Psoas muscle (tissue), 8 donors: ENCODE measurements around the gene PGP. TPM values are rescaled to one million over a fixed set of nuclear protein-coding genes. Genes with fewer than 3 reads are reported as not detected.
A peak's percentile ranks its signal among the peaks of the same experiment; 100 is the strongest.

Source experiments
- ATAC-seq, 4 donors: fragments of 200-7000 bp; cut with Tn5 transposase; one replicate each; pipeline ENCODE4 v1.9.1; 2020; ENCODE audit warnings: moderate library complexity in 3 of 4, mild to moderate bottlenecking in 2 of 4
- DNase-seq, 2 donors: peaks; one replicate each; pipeline ENCODE4 v3.0.0-alpha.2; 2020
- H3K27ac ChIP-seq: fragments of 200-600 bp; one replicate; pipeline ENCODE4 v1.8.0; 2022
- H3K27me3 ChIP-seq, 3 donors: fragments of 200-600 bp in 1 of 3; one replicate each; pipeline versions ENCODE4 v1.6.1 to v1.8.0; 2013 to 2022; ENCODE audit warnings: low read length in 2 of 3, mild to moderate bottlenecking in 2 of 3, moderate library complexity in 1 of 3; ENCODE audit not compliant: insufficient read depth in 3 of 3
- H3K36me3 ChIP-seq, 2 donors: fragments of 200-600 bp in 1 of 2; one replicate each; pipeline versions ENCODE4 v1.6.1 to v1.8.0; 2013 to 2022; ENCODE audit warnings: low read depth in 1 of 2, mild to moderate bottlenecking in 1 of 2, moderate library complexity in 1 of 2; ENCODE audit not compliant: insufficient read depth in 1 of 2
- H3K4me1 ChIP-seq: fragments of 200-600 bp; one replicate; pipeline ENCODE4 v1.8.0; 2022
- H3K4me3 ChIP-seq: fragments of 200-600 bp; one replicate; pipeline ENCODE4 v1.8.0; 2022; ENCODE audit warnings: mild to moderate bottlenecking
- H3K9me3 ChIP-seq: fragments of 200-600 bp; one replicate; pipeline ENCODE4 v1.8.0; 2022
- CTCF ChIP-seq: fragments of 200-600 bp; IDR thresholded peaks from one replicate; pipeline ENCODE4 v1.8.0; 2022; ENCODE audit warnings: antibody characterized with exemption
- WGBS, 3 donors: extraction: QIAGEN DNeasy Blood & Tissue Kit; methylation state at CpG; one replicate each; pipeline versions ENCODE4 v1.1.6 to v1.1.7; 2013; 5-methylcytosine and 5-hydroxymethylcytosine counted together
- intact Hi-C, 2 donors: fragments of 100-400 bp; cut with DNase I; formaldehyde crosslinking; loops; one replicate each; pipeline versions ENCODE4 v1.11.0 to v1.14.2; 2022
- polyA plus RNA-seq, 3 donors: library from polyadenylated mRNA; stranded (reverse); fragments of 200-250 nt; gene quantifications; one replicate each; pipeline ENCODE4 v1.2.3, GENCODE V29; 2013
- total RNA-seq, 4 donors: library from RNA; stranded (reverse); fragmentation: NEBNext Ultra II Directional in 2 of 4; extraction: Animal tissue kit (Norgen Biotek cat#: 25700) in 2 of 4; gene quantifications; one replicate each; pipeline versions ENCODE4 v1.2.1 to v1.2.4, GENCODE V29; 2021 to 2023
- donor health status: healthy with polysubstance abuse.
- donor health status: DM: no; HTN: no; CAD: no; lungs with moderate emphysema.
- donor health status: Bipolar disorder and iron deficiency.
- donor health status: healthy.
- donor health status: DM: yes; HTN: yes; CAD: no.
- donor health status: DM: no; HTN: no; CAD: no.
- donor health status: DM: no; HTN: no; CAD: no.
- donor health status: DM: yes; HTN: yes; CAD: no.

PGP gene
- total and polyA plus RNA-seq, 7 donors, result 20.9 to 35.9 (median 27.4) TPM

GRCh38 chr16:2238150-2238837 lies 23.7 kb upstream of the PGP start:
- H3K27me3 ChIP-seq, result peaks cover 0 to 13% (median 4%) of the 10 kb centered on the region in 3 donors
- 52 to 65% (median 52%) methylated on average over 16 to 18 of the region's 18 CpGs for WGBS, 3 donors
- no peaks in the 10 kb centered on the region for H3K9me3 ChIP-seq
- ATAC-seq, result peak in 3 of 4 donors; percentile 16 to 33 (median 31)
- peaks cover 9 to 66% of the 10 kb centered on the region in 2 donors for H3K36me3 ChIP-seq
- H3K27ac ChIP-seq, result no peak overlapping the region
- no peak for TF ChIP-seq CTCF
- no peak overlapping the region for H3K4me3 ChIP-seq
- intact Hi-C loops, result no loop called here
- DNase-seq, result peak in 1 of 2 donors; percentile 49
- H3K4me1 ChIP-seq, result peaks cover 9% of the 10 kb centered on the region

GRCh38 chr16:2237493-2238149 lies 23.0 kb upstream of the PGP start:
- H3K4me3 ChIP-seq, result no peak overlapping the region
- no peak for TF ChIP-seq CTCF
- WGBS, 3 donors, result 15 to 22% (median 19%) methylated on average over 48 to 65 of the region's 65 CpGs
- intact Hi-C loops, result no loop called here
- no peaks in the 10 kb centered on the region for H3K9me3 ChIP-seq
- H3K27me3 ChIP-seq, result peaks cover 0 to 13% (median 4%) of the 10 kb centered on the region in 3 donors
- H3K4me1 ChIP-seq, result peaks cover 9% of the 10 kb centered on the region
- DNase-seq (no peak), ATAC-seq (peak in 3 of 4 donors; percentile 16 to 36 (median 21))
- no peak overlapping the region for H3K27ac ChIP-seq
- peaks cover 5 to 66% of the 10 kb centered on the region in 2 donors for H3K36me3 ChIP-seq

- H3K36me3 ChIP-seq, result peaks cover 3 to 66% of the 10 kb centered on the region in 2 donors
- no peak overlapping the region for H3K27ac ChIP-seq
- 6 to 10% (median 7%) methylated on average over 30 to 40 of the region's 40 CpGs for WGBS, 3 donors
- H3K27me3 ChIP-seq, result peaks cover 0 to 13% (median 4%) of the 10 kb centered on the region in 3 donors
- DNase-seq (no peak), ATAC-seq (peak in 1 of 4 donors; percentile 1)
- no peaks in the 10 kb centered on the region for H3K9me3 ChIP-seq
- peak overlapping the region; percentile 38 for H3K4me3 ChIP-seq
- intact Hi-C loops, result no loop called here
- peaks cover 9% of the 10 kb centered on the region for H3K4me1 ChIP-seq
- TF ChIP-seq CTCF, result no peak
Measured at GRCh38 chr16:2237102-2237482, 22.5 kb upstream of the PGP start.

- Histone ChIP-seq H3K4me3 (peak within 1 kb of the TSS; percentile 38), H3K27me3 (peaks cover 0 to 13% (median 4%) of the 10 kb centered on the region in 3 donors), H3K27ac (no peak within 1 kb of the TSS), H3K9me3 (no peaks in the 10 kb centered on the region), H3K36me3 (peaks cover 3 to 67% of the 10 kb centered on the region in 2 donors), H3K4me1 (peaks cover 9% of the 10 kb centered on the region)
- TF ChIP-seq CTCF, result no peak
- intact Hi-C loops, result no loop called here
- WGBS, 3 donors, result 5 to 9% (median 8%) methylated on average over 41 to 64 of the region's 64 CpGs
- peak in 3 of 4 donors; percentile 23 to 27 (median 25) for ATAC-seq
- no peak for DNase-seq
Measured at GRCh38 chr16:2236337-2237101, 21.9 kb upstream of the PGP start, which contains the start of gene DNASE1L2. TSS of gene DNASE1L2 (plus strand) at chr16:2236444. CDS start at chr16:2236817, 373 bp downstream.
